ENCODE results near the gene AREG. TPM values are rescaled to one million over a fixed set of nuclear protein-coding genes. Genes with fewer than 3 reads are reported as not detected.
A peak's percentile ranks its signal among the peaks of the same experiment; 100 is the strongest.

Gene AREG
- polyA plus RNA-seq, 2 of the 4 experiments (the other 2 are of a cell fraction) = 52.2 to 187 TPM

GRCh38 chr4:74414149-74414809 is 30.7 kb upstream of the AREG start:
- no peak overlapping the region for H3K27ac ChIP-seq
- no peak for FAIRE-seq
- H3K4me3 ChIP-seq = no peak overlapping the region
- peaks cover 20% of the 10 kb centered on the region for H3K4me1 ChIP-seq
- no peak for TF ChIP-seq RCOR1 (IDR thresholded peaks at IDR 0.05; ENCODE audit: low read depth, low read length)
- TF ChIP-seq RNF2 (IDR thresholded peaks at IDR 0.05; ENCODE audit: borderline replicate concordance, low read depth) = no peak
- no peak for TF ChIP-seq HOXB5 (CRISPR knock-in tag; IDR thresholded peaks at IDR 0.05)
- TF ChIP-seq BHLHE40 (IDR thresholded peaks at IDR 0.05; ENCODE audit: low read depth, low read length) = no peak
- TF ChIP-seq MAX (IDR thresholded peaks at IDR 0.05) = no peak
- no peak for TF ChIP-seq HOXA7 (CRISPR knock-in tag; IDR thresholded peaks at IDR 0.05)
- no peak for TF ChIP-seq EHMT2 (IDR thresholded peaks at IDR 0.05; ENCODE audit: low read depth)
- H3K9me3 ChIP-seq = no peaks in the 10 kb centered on the region
- ChIA-PET CTCF (no interaction called here), POLR2A (no interaction called here)
- DNase-seq (ENCODE audit: low read depth in 1 of 2, low spot score in 1 of 2) = no peak
- ATAC-seq = no peak
- 48% methylated on average over 5 of the region's 5 CpGs for WGBS (ENCODE audit: missing lambda C conversion rate)
- no peak overlapping the region for H3K4me2 ChIP-seq

- TF ChIP-seq CBX8 (IDR thresholded peaks at IDR 0.05) (no peak), CHD4 (IDR thresholded peaks at IDR 0.05; ENCODE audit: borderline replicate concordance) (no peak), GATA3 (IDR thresholded peaks at IDR 0.05; ENCODE audit: borderline replicate concordance) (no peak), HMGXB4 (CRISPR knock-in tag; IDR thresholded peaks at IDR 0.05; ENCODE audit: borderline replicate concordance) (no peak), MAZ (IDR thresholded peaks at IDR 0.05; ENCODE audit: borderline replicate concordance, low read depth, low read length) (no peak), CEBPB (IDR thresholded peaks at IDR 0.05) (no peak), ZNF302 (CRISPR knock-in tag; IDR thresholded peaks at IDR 0.05) (no peak), JUN (IDR thresholded peaks at IDR 0.05) (no peak), SMC3 (IDR thresholded peaks at IDR 0.05) (no peak), RARB (CRISPR knock-in tag; IDR thresholded peaks at IDR 0.05) (no peak)
- FAIRE-seq = no peak
- peaks cover 20% of the 10 kb centered on the region for H3K4me1 ChIP-seq
- no peak overlapping the region for H3K4me2 ChIP-seq
- ChIA-PET CTCF (no interaction called here), POLR2A (no interaction called here)
- H3K27ac ChIP-seq = no peak overlapping the region
- H3K9me3 ChIP-seq = no peaks in the 10 kb centered on the region
- H3K4me3 ChIP-seq = no peak overlapping the region
- ATAC-seq = no peak
- DNase-seq (ENCODE audit: low read depth in 1 of 2, low spot score in 1 of 2) = no peak
- 87% methylated on average over 3 of the region's 3 CpGs for WGBS (ENCODE audit: missing lambda C conversion rate)
Observed at GRCh38 chr4:74415602-74416300, 29.2 kb upstream of the AREG start.

- ATAC-seq (peak; percentile 56 to 76; a peak in 4 of 6 replicates), DNase-seq (ENCODE audit: low read depth in 1 of 2, low spot score in 1 of 2) (peak; percentile 4 to 48), FAIRE-seq (no peak)
- Histone ChIP-seq H3K4me3 (no peak overlapping the region), H3K27ac (peak overlapping the region; percentile 28 to 58; a peak in 5 of 6 replicates), H3K4me2 (peak overlapping the region; percentile 59), H3K9me3 (no peaks in the 10 kb centered on the region), H3K4me1 (peaks cover 24% of the 10 kb centered on the region)
- ChIA-PET POLR2A (no interaction called here), CTCF (no interaction called here)
- TF ChIP-seq RFX5 (IDR thresholded peaks at IDR 0.05) (no peak), CHD2 (IDR thresholded peaks at IDR 0.05; ENCODE audit: low read length, partially characterized antibody) (no peak), JUNB (IDR thresholded peaks at IDR 0.05) (peak; percentile 33; the same call in 1 of the 2 replicates), FOSL2 (IDR thresholded peaks at IDR 0.05) (no peak), FOSL2 (CRISPR knock-in tag; IDR thresholded peaks at IDR 0.05) (peak; percentile 28; the same call in 1 of the 2 replicates), ATOH8 (CRISPR knock-in tag; IDR thresholded peaks at IDR 0.05; ENCODE audit: low read depth) (no peak), TFCP2L1 (CRISPR knock-in tag; IDR thresholded peaks at IDR 0.05) (no peak), EHMT2 (IDR thresholded peaks at IDR 0.05; ENCODE audit: low read depth) (no peak), CBX8 (IDR thresholded peaks at IDR 0.05) (no peak), CHD4 (IDR thresholded peaks at IDR 0.05; ENCODE audit: borderline replicate concordance) (no peak), SREBF2 (IDR thresholded peaks at IDR 0.05) (no peak)
- WGBS (ENCODE audit: missing lambda C conversion rate) = 50% methylated on average over 6 of the region's 6 CpGs
Observed at GRCh38 chr4:74418063-74418670, 26.8 kb upstream of the AREG start.

Data from A549 (cell line).